ENCODE results near the gene INAFM1.
"Not testable (repeated sequence)": the region's sequence is repeated elsewhere in the genome, so short reads cannot be mapped to it uniquely, and the experiment has no call there.

The INAFM1 gene

GRCh38 chr19:47240996-47241918 lies 33.4 kb upstream of the INAFM1 start:
- DNase-seq (ENCODE audit: low spot score) = no peak

GRCh38 chr19:47241919-47242577 lies 32.6 kb upstream of the INAFM1 start:
- no peak for DNase-seq (ENCODE audit: low spot score)

GRCh38 chr19:47243364-47243775 lies 31.3 kb upstream of the INAFM1 start:
- DNase-seq (ENCODE audit: low spot score) = no peak

- peak; percentile 91 for DNase-seq (ENCODE audit: low spot score)
These were observed 30.7 kb upstream of the INAFM1 start for GRCh38 chr19:47243776-47244547.

- DNase-seq (ENCODE audit: low spot score) = peak; percentile 60
These were observed 27.2 kb upstream of the INAFM1 start for GRCh38 chr19:47247308-47247990.

- not testable (repeated sequence) for DNase-seq (ENCODE audit: low spot score)
These were observed 21.7 kb upstream of the INAFM1 start for GRCh38 chr19:47253016-47253415.

- no peak for DNase-seq (ENCODE audit: low spot score)
These were observed 21.2 kb upstream of the INAFM1 start for GRCh38 chr19:47253467-47253881.

GRCh38 chr19:47253970-47254369 lies 20.7 kb upstream of the INAFM1 start:
- no peak for DNase-seq (ENCODE audit: low spot score)

GRCh38 chr19:47255879-47256692 lies 18.6 kb upstream of the INAFM1 start, which contains the start of gene CCDC9:
TSS of gene CCDC9 (plus strand) at chr19:47256525. CDS start at chr19:47258401, 1,876 bp downstream.
- DNase-seq (ENCODE audit: low spot score) = peak; percentile 94

- peak; percentile 98 for DNase-seq (ENCODE audit: low spot score)
These were observed 17.8 kb upstream of the INAFM1 start for GRCh38 chr19:47256693-47257410.

GRCh38 chr19:47257411-47258169 lies 17.1 kb upstream of the INAFM1 start:
- no peak for DNase-seq (ENCODE audit: low spot score)

GRCh38 chr19:47258434-47258833 lies 16.3 kb upstream of the INAFM1 start:
- DNase-seq (ENCODE audit: low spot score) = no peak

- no peak for DNase-seq (ENCODE audit: low spot score)
These were observed 15.7 kb upstream of the INAFM1 start for GRCh38 chr19:47258895-47259555.

GRCh38 chr19:47260476-47260875 lies 14.2 kb upstream of the INAFM1 start:
- DNase-seq (ENCODE audit: low spot score) = no peak

- not testable (repeated sequence) for DNase-seq (ENCODE audit: low spot score)
These were observed 12.5 kb upstream of the INAFM1 start for GRCh38 chr19:47261946-47262793.

- DNase-seq (ENCODE audit: low spot score) = no peak
These were observed 10.1 kb upstream of the INAFM1 start for GRCh38 chr19:47264629-47265028.

GRCh38 chr19:47266401-47266941 lies 8.2 kb upstream of the INAFM1 start:
- no peak for DNase-seq (ENCODE audit: low spot score)

GRCh38 chr19:47267350-47267759 lies 7.3 kb upstream of the INAFM1 start:
- DNase-seq (ENCODE audit: low spot score) = no peak

Data from HuH-7 (cell line).